GM19455 (cell line): Measurements from ENCODE around the gene ARHGEF10L.

Experiments
- ATAC-seq: cut with Tn5 transposase; IDR thresholded peaks from one replicate; pipeline ENCODE4 v1.9.1; 2021; ENCODE audit not compliant: unreplicated experiment

Gene ARHGEF10L

GRCh38 chr1:17567582-17567981 lies 28.1 kb downstream of the ARHGEF10L start:
- ATAC-seq, result no peak

DNA sequence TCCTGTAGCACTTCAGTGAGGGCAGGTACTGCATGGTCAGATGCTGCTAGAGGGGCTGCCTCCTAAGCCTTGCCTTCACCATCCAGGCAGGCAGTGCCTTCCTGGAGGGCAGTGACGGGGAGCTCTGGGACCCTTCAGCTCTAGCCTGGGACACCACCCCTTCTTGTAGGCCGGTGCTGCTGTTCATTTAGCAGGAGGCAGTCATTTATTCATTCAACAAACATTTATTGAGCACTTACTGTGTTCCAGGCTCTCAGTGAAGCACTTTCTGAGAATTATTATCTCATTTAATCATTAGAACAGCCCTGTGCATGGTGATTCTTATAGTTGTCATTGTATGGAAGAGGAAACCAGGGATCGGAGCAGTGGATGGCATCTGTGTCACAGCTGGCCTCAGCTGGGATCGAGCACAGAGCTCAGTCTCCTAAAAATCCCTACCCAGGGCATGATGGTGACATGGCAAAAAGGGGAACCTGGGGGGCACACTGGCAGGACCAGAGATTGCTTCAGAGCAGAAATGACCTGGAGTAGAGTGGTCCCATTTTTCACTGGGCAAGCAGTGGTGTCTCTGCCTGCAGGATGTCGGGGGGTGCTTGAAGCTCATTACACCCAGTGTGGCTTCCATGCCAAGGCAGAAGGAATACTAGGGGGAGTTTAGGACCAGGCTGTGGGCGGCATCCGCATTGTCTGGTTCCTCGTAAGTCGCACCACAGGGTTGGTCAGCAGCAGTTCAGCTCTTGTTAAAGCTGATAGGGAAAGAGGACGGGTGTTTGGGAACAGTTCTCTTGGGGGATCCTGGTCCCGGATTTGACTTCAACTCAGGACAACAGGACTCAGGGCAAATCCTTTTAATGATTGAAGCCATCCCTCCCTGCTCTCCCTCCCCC lies 28.8 kb downstream of the ARHGEF10L start:
- ATAC-seq, result no peak

- no peak for ATAC-seq
These were observed 30.0 kb downstream of the ARHGEF10L start for GRCh38 chr1:17569200-17570139.

DNA sequence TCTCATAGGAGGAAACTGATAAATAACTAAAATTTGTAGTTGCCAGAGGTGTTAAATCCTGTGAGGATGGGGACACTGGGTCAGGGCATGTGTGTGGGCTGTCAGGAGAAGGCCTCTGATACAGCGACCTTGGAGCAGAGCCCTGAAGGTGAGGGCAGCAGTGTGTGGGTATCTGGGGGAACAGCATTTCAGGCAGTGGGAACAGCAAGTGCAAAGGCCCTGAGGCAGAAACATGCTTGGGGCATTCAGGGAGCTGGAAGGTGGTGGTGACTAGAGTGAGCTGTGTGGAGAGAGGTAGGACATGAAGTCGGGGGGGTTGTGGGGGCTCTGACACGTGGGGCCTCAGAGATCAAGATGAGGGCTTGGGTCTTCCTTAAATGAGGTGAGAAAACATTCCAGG lies 30.7 kb downstream of the ARHGEF10L start:
- ATAC-seq, result no peak

DNA sequence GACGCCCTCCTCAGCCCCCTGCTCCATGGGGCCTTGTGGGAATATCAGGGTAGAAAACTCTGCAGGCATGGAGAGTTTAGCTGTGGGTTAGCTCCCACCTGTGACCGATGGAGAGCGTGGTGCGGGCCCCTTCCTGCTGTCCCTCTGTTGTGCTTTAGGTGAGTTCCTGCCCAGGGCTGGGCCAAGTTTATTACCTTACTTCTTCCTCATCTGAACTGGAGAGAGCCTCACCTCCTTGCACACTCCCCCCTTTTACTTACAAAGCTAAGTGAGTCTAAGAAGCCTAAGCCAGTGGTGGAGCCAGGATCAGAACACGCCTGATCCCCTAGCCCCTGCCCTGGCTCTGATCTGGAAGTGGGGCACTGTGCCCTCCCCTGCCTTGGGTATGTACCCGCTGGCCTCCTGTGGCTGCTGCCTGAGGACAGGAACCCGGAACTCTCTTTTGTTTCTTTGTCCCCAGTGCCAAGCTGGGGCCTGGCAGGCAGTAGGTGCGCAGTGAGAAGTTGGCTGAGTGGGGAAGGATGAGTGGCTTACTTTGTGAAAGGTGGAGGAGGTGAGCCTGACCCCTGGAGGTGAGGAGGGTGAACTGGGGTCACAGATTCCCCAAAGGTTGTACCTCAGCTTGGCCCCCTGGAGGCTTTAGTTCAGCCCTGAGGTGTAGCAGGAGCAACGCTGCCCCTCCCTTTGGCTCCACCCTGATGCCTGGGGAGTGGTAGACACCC lies 32.9 kb downstream of the ARHGEF10L start:
- ATAC-seq, result no peak

- ATAC-seq, result no peak
These were observed 34.1 kb downstream of the ARHGEF10L start for GRCh38 chr1:17573518-17574041.

DNA sequence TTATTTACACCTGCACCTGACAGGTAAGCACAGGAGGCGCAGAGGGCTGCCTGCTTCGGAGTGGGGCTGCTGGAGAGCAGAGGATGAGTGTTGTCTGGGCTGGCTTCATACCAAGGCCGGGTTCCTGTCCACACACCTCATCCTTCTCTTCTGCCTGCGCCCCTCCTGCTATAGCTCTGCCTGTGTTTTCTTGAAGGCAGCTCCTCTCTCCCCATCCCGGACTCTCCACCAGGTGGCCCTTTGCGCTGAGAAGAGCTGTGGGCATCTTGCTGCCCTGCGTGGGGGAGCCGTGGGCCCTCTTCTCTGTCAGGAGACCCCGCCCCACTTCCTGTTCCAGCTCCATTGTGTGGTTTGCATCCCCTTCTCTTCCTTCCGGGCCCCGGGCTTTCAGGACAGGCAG lies 35.0 kb downstream of the ARHGEF10L start:
- no peak for ATAC-seq

DNA sequence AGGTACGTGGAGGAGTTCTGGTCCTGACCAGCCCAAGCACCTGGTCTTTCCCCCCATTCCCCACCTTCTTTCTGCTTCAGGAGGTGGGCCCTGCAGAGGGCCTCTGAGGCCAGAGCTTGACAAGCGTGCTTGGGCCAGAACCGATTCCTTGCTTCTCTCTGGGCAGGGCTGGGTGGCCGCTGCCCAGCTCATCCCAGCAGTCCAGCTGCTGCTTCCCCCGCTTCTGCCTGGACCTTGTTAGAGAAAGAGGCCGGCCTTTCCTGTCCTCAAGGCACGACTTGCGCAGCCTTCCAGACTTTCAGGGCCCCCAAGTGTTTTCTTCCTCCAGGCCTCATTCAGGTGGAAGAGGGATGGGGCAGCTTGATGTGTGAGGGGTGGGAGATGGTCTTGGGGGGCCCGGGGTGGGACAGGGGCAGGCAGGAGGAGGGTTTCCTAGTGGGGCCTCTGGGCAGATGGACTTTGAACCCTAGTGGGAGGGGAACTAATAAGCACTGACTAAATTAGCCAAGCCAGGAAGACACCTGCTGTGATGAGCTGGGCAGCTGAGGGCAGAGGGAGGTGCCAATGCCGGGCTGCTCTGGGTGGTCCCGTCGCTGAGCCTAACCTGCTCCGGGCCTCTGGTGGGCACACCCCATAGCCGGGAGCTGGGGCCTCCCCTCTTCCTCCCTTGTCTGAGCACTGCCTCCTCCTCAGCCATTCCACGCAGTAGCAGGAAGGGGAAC lies 36.5 kb downstream of the ARHGEF10L start:
- ATAC-seq, result no peak

GRCh38 chr1:17576519-17576853 lies 37.0 kb downstream of the ARHGEF10L start:
- no peak for ATAC-seq

DNA sequence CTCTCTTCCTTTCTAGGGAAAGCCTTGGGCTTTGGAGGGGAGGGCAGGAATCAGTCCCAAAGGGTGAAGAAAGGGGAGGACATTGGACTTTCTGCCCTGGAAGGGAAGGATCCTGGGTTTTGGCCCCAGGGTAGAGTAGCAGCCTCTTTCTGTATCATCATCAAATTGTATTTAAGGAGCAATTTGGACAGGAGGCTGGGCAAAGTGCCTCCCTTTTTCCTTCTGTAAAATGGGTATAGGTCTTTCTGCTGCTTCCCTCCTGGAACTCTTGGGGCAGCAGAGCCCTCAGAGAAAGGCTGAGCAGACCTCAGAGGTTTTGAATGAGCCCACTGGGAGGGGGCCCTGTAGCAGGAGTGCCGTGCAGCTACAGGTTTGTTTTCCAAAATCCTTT lies 38.4 kb downstream of the ARHGEF10L start:
- ATAC-seq, result no peak

- no peak for ATAC-seq
These were observed 40.7 kb downstream of the ARHGEF10L start for GRCh38 chr1:17579951-17580939.

DNA sequence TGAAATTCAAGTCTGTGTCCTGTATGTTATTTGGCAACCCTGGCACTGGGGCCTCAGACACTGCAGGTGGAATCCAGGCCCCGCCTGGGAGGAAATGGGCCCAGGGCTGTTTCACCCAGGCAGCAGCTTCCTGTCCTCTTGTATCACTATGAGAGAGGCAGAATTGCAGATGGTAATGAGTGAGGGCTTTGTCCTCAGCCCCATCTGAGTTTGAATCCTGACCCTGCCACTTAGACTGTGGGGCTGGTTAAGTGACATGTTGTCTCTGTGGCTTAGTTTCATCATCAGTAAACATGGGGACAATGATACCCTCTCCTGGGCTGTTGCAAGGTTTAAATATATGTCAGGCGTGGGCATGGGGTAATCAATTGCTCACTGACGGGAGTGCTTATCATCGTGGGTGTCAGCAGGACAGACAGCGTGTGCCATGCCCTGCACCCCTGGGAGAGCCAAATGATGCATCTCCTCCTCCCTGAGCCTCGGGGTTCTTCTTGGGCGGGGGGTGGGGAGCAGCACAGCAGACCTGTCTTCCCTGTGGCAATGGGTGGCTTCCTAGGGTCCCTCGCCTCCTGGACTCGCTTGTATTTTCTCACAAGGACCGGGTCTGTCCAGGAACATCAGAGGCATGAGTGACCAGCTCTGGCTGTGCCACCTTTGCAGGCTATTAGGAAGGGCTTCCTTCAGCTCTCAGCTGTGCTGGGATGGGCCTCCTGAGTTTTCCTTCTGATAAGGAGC lies 42.1 kb downstream of the ARHGEF10L start:
- ATAC-seq, result no peak

GRCh38 chr1:17582124-17582774 lies 42.8 kb downstream of the ARHGEF10L start:
- ATAC-seq, result no peak

DNA sequence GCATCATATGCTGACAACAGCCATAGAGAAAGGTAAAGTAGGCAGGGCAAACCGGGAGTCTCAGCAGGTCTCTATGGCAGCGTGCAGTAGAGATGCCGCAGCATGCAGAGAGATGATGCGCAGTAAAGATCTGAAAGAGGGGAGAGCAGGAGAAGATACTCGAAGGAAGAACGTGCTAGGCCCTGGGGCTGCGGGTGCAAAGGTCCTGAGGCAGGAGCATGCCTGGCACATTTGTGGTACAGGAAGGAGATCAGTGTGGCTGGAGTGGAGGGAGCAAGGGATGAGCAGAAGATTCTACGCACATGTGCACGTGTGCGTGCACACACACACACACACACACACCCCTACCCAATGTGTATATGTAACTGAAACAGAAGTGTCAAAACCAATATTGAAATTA lies 45.0 kb downstream of the ARHGEF10L start:
- ATAC-seq, result no peak

DNA sequence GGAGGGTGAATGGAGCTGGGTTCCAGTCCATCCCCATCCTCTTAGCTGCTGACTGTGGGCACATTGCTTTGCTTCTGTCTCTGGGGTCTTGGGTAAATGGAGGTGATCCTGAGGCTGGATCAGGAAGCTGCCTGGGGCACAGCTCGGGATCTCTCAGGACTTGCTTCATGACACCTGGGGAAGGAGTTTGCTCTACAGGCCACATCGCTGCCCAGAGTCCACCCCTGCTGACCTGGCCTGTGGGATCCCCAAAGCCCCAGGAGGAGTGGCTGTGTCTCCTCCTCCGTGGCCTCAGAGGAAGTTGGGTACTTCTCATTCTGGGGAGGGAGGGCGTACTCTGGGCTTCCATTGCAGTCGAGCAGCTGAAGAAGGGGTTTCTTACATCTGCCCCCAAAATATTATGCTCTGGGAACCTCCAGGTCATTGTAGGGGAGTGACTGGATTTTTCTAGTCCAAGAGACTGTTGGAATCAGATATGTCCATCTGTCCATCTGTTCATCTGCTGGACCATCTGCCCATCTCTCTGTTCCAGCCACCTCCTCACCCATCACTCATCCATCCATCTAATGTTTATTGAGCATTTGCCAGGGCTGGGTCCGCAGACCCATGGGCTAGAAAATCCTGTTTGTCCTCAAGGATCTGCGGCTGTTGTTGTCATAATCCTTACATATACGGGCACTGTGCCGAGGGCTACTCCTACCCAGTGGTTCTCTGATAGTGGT lies 45.9 kb downstream of the ARHGEF10L start:
- no peak for ATAC-seq

DNA sequence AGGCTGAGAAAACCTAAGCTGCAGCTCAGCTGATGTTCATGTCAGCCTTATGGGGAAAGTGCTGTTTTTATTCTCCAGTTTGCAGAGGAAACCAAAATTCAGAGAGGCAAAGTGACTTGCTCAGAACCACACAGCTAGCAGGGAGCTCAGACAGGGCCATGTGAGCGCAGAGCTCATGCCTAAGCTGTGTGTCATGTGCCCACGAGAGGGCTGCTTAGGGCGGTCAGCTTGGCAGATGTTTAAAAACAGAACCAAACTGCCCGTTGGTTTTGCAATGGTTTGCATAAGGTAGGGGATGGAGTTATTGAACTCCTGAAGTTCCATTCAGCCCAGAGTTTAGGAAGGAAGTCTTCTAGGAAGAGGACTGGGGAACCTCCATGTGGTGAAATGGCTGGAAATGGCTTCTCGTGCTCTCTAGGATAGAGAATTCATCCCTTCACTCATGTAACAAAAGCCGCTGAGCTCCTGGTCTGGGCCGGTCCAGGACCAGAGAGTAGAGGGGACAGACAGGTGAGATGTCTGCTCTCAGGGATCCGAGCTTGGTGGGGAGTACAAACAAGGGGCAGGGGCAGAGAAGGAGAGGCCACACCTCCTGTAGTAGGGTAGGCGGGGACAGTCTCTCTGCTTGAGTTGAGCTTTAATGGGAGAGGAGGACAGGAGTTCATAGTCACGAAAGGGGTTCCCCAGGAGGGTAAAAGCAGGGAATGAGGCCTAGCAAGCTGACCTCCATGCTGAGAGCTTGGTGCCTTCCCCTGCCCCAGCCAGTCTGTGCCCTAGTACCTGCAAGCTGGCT lies 46.9 kb downstream of the ARHGEF10L start:
- ATAC-seq, result no peak

DNA sequence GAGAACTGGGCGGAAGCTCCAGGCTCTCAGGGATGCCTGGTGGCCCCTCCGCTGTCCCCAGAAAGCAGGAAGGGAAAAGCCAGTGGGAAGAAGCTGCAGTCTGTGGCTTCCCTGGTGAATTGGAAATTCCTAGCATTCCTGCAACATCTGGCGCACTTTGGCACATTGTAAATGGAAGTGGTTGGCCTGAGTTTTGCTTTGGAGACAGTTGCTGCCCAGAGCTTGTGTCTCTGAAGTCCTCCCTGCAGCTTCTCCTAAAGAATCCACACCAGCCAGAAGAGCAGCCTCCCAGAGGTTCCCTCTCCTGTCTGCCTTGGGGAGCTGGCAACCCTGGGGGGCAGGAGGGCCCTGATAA lies 48.2 kb downstream of the ARHGEF10L start:
- no peak for ATAC-seq
